Thoracic aorta (tissue), 2 donors: ENCODE results near the gene TNIK. TPM values are rescaled to one million over a fixed set of nuclear protein-coding genes. Genes with fewer than 3 reads are reported as not detected.

Source experiments
- ATAC-seq: fragments of 150-250 bp; one replicate; pipeline ENCODE4 v1.8.0; 2017; ENCODE audit warnings: low read depth; ENCODE audit not compliant: insufficient number of reproducible peaks, low FRiP score
- DNase-seq: peaks from one replicate; pipeline ENCODE4 v3.0.0-alpha.2; 2020; ENCODE audit warnings: low spot score
- H3K27ac ChIP-seq, 2 donors: fragments of 200-600 bp; sonication (generic); 1 replicate in 1 of 2; 2 replicates in 1 of 2; pipeline ENCODE4 v1.5.1; 2016; ENCODE audit warnings: mild to moderate bottlenecking in 2 of 2, moderate library complexity in 2 of 2
- H3K27me3 ChIP-seq: fragments of 200-600 bp; sonication (generic); replicated peaks from 2 replicates; pipeline ENCODE4 v1.6.0; 2016; ENCODE audit warnings: mild to moderate bottlenecking; ENCODE audit not compliant: insufficient read depth
- H3K36me3 ChIP-seq: fragments of 200-600 bp; sonication (generic); one replicate; pipeline ENCODE4 v1.5.1; 2016
- H3K4me1 ChIP-seq, 2 donors: fragments of 200-600 bp; sonication (generic); 1 replicate in 1 of 2; 2 replicates in 1 of 2; pipeline versions ENCODE4 v1.5.1 to v1.6.0; 2016; ENCODE audit warnings: low read depth in 2 of 2, mild to moderate bottlenecking in 1 of 2; ENCODE audit not compliant: control insufficient read depth in 1 of 2
- H3K4me3 ChIP-seq: fragments of 200-600 bp; sonication (generic); 2 replicates; pipeline ENCODE4 v1.5.1; 2016; ENCODE audit warnings: mild to moderate bottlenecking
- H3K9me3 ChIP-seq: fragments of 200-600 bp; sonication (generic); 2 replicates; pipeline ENCODE4 v1.5.1; 2016
- total RNA-seq, 2 donors: library from RNA; depleted of rRNA; stranded (reverse); fragments of >200 nt; gene quantifications; one replicate each; pipeline versions ENCODE4 v1.1.0 to v1.2.3, GENCODE V29; 2016
- TF ChIP-seq, protein P1 (sequence below): fragments of 200-600 bp; sonication (generic); IDR thresholded peaks from one replicate; pipeline ENCODE4 v1.5.1; 2019; ENCODE audit warnings: antibody characterized with exemption

TNIK gene
- total RNA-seq, 2 donors from 2014 or later: 18.3 to 21.7 TPM

DNA sequence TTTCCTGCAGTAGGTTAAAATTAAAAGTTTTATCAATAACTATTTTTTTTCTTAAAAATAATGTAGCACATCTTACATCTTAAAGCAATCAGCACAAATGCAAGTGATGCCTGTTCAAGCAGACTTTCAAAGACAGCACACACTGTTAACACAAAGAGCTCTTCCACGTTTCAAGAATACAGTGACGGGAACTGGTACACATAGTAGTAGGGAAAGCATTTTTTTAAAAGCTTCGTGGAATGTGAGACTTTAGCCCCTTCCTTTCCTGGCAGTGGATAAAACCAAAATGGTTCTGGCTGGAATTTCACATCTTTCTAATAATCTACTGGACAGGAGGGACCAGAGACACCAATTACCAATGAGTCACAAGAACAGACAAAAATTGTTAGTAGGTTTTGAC, 400.2 kb downstream of the TNIK start:
- H3K27me3 ChIP-seq: no peaks in the 10 kb centered on the region
- DNase-seq: no peak
- TF ChIP-seq, protein P1, sequence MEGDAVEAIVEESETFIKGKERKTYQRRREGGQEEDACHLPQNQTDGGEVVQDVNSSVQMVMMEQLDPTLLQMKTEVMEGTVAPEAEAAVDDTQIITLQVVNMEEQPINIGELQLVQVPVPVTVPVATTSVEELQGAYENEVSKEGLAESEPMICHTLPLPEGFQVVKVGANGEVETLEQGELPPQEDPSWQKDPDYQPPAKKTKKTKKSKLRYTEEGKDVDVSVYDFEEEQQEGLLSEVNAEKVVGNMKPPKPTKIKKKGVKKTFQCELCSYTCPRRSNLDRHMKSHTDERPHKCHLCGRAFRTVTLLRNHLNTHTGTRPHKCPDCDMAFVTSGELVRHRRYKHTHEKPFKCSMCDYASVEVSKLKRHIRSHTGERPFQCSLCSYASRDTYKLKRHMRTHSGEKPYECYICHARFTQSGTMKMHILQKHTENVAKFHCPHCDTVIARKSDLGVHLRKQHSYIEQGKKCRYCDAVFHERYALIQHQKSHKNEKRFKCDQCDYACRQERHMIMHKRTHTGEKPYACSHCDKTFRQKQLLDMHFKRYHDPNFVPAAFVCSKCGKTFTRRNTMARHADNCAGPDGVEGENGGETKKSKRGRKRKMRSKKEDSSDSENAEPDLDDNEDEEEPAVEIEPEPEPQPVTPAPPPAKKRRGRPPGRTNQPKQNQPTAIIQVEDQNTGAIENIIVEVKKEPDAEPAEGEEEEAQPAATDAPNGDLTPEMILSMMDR: no peak
- H3K4me3 ChIP-seq: no peak overlapping the region
- no peak for ATAC-seq
- no peaks in the 10 kb centered on the region for H3K4me1 ChIP-seq
- no peak overlapping the region for H3K27ac ChIP-seq
- no peaks in the 10 kb centered on the region for H3K36me3 ChIP-seq
- no peaks in the 10 kb centered on the region for H3K9me3 ChIP-seq

DNA sequence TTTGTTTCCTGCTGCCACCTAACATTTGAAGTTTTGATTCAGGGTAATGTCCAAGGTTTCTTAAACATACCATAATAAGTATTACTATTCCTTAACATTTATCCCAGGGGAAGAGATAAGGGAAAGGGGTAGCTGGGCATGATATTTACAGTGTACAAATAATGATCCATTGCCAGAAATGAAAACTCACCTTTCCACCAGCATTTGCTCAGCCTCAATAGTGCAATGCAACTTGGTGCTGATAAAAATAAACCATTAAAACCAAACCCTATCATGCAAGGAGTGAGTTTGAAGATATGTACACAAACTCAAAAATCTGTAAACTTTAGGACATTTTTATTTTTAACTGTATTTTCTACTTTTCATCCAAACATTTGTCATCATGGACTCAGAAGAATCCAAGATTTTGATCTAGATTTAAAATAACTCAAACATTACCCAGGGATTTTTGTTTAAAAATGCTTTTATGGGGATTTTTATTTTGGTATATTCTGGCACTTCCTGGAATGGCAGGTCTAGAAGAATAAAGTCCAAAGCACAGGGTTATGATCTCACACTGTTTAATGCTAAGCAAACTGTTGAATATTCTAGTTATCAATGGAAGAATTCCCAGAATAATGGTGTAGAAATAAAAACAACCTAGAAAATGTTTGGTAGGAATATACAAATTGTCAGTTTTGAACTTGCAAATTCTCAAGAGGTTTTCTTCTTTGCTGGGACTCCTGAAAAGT, 401.2 kb downstream of the TNIK start:
- no peak overlapping the region for H3K27ac ChIP-seq
- DNase-seq (no peak), ATAC-seq (no peak)
- no peak overlapping the region for H3K4me3 ChIP-seq
- H3K36me3 ChIP-seq: no peaks in the 10 kb centered on the region
- TF ChIP-seq, protein P1: no peak
- no peaks in the 10 kb centered on the region for H3K9me3 ChIP-seq
- no peaks in the 10 kb centered on the region for H3K4me1 ChIP-seq
- H3K27me3 ChIP-seq: no peaks in the 10 kb centered on the region

DNA sequence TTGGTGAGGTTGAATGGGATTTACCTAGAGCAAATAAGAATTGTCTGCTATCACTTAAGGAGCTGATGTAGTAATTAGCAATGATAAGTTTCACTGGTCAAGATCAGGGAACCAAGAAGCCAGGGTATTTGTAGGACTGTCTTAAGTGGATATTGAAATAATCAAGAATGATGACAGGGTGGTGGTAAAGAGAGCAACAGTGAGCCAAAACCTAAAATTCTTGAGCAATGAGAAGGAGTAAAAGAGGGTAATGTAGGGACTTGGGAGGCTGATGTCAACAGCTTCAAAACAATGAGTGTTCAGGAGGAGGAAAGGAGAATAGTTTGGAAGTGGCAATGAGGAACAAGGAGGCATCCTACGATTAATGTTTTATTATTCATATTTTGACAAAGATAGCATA, 402.1 kb downstream of the TNIK start:
- TF ChIP-seq, protein P1: no peak
- H3K9me3 ChIP-seq: no peaks in the 10 kb centered on the region
- no peaks in the 10 kb centered on the region for H3K36me3 ChIP-seq
- no peak for ATAC-seq
- H3K27me3 ChIP-seq: no peaks in the 10 kb centered on the region
- no peak overlapping the region for H3K27ac ChIP-seq
- DNase-seq: no peak
- H3K4me1 ChIP-seq: no peaks in the 10 kb centered on the region
- H3K4me3 ChIP-seq: no peak overlapping the region

DNA sequence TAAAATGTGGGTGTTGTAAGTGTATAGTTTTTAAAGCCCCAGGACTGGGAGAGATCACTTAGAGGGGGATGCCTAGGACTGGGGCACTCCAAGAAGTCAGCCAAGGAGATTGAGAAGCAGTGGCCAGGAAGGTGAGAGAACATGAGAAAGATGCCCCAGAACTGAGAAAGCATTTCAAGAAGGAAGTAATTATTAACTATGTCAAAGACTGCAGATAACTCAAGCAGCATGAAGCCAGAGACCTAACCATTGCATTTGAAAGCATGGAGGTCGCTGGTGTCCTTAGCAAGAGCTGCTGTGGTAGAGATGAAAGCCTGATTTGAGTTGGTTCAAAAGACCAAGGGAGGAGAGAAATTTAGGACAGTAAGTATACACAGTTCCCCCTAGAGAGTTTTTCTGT, 403.1 kb downstream of the TNIK start:
- no peak for ATAC-seq

DNA sequence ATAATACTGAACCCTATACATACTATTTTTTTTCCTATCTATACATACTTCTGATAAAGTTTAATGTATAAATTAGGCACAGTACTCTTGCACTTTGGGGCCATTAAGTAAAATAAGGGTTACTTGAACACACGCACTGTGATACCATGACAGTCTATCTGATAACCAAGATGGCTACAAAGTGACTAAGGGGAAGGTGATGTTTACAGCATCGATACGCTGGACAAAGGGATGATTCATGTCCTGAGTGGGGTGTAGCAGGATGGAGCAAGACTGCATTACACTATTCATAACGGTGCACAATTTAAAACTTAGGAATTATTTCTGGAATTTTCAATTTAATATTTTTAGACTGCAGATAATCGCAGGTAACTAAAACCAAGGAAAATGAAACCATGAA, 403.7 kb downstream of the TNIK start:
- H3K36me3 ChIP-seq: no peaks in the 10 kb centered on the region
- no peak overlapping the region for H3K27ac ChIP-seq
- H3K27me3 ChIP-seq: no peaks in the 10 kb centered on the region
- ATAC-seq: no peak
- no peaks in the 10 kb centered on the region for H3K9me3 ChIP-seq
- no peak for DNase-seq
- no peak overlapping the region for H3K4me3 ChIP-seq
- TF ChIP-seq, protein P1: no peak
- no peaks in the 10 kb centered on the region for H3K4me1 ChIP-seq

More for the DNA sequence above, 403.1 kb downstream of the TNIK start:
- TF ChIP-seq, protein P1: no peak
- Histone ChIP-seq H3K36me3 (no peaks in the 10 kb centered on the region), H3K4me1 (no peaks in the 10 kb centered on the region), H3K27ac (no peak overlapping the region), H3K27me3 (no peaks in the 10 kb centered on the region), H3K4me3 (no peak overlapping the region), H3K9me3 (no peaks in the 10 kb centered on the region)
- no peak for DNase-seq
